Measurements from ENCODE around the gene DIRAS1. TPM values are rescaled to one million over a fixed set of nuclear protein-coding genes. Genes with fewer than 3 reads are reported as not detected.

The DIRAS1 gene
- total and polyA plus RNA-seq, 2 donors (not counting 3 experiments of a cell fraction or from before 2014, with no cell fraction given): 0.09 to 0.17 TPM

DNA sequence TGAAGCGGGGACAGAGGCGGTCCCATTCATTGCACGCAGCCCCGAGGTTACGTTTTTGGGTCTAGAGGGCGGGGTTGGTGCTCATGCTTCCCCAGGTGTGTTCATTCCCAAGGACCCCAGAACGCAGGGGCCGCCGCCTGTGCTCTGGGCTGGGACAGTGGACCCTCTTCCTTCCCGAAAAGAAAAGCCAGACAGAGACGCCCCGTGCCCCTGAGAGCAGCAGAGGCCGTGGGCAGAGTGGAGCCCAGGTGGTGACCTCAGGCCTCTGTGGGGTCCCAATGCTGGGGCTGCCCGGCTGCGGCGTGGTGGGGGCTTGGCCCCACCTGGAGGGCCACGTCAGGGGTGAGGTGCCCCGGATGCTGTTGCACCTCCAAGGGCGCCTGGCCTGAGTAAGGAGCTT, 46.5 kb upstream of the DIRAS1 start:
- DNase-seq (ENCODE audit: low read depth, low spot score) (no peak), FAIRE-seq (no peak)
- no peaks in the 10 kb centered on the region for H3K9me1 ChIP-seq (replicated peaks; ENCODE audit: control insufficient read depth, extremely low read depth, insufficient read depth, low read length)
- H3K4me1 ChIP-seq (ENCODE audit: control insufficient read depth, extremely low read depth, insufficient read depth, low read length): no peaks in the 10 kb centered on the region
- H4K20me1 ChIP-seq (replicated peaks; ENCODE audit: control insufficient read depth, extremely low read depth, insufficient read depth, low read length): no peaks in the 10 kb centered on the region
- H3K27me3 ChIP-seq (ENCODE audit: control insufficient read depth in 2 of 2, insufficient read depth in 2 of 2, low read length in 2 of 2): no peaks in the 10 kb centered on the region
- H3K4me2 ChIP-seq (ENCODE audit: insufficient read depth, low read length): no peak overlapping the region
- H2AFZ ChIP-seq (ENCODE audit: low read depth, low read length): no peak overlapping the region
- dilution Hi-C loops (cut with MboI; ENCODE audit: extremely low pct_ligation_motif_present, low sequenced_read_pairs) (no loop called here), intact Hi-C loops (cut with micrococcal nuclease) (no loop called here)
- H3K4me3 ChIP-seq (replicated peaks in 1 of 3; ENCODE audit: insufficient read depth in 1 of 3, low read depth in 1 of 3, low read length in 3 of 3): no peak overlapping the region
- H3K9ac ChIP-seq (replicated peaks; ENCODE audit: extremely low read depth, insufficient read depth, low read length): no peak overlapping the region
- ChIA-PET POLR2A (no interaction called here), CTCF (no interaction called here)
- peaks cover 0 to 37% of the 10 kb centered on the region in 2 experiments for H3K36me3 ChIP-seq (ENCODE audit: control insufficient read depth in 2 of 2, extremely low read depth in 1 of 2, insufficient read depth in 2 of 2, low read length in 2 of 2)
- H3K27ac ChIP-seq (ENCODE audit: insufficient read depth, low read depth, low read length): no peak overlapping the region
- TF ChIP-seq GATA2 (IDR thresholded peaks at IDR 0.05; ENCODE audit: insufficient read depth, insufficient read length, low read depth, low read length) (no peak), EZH2 (IDR thresholded peaks at IDR 0.05; ENCODE audit: borderline replicate concordance, low read depth, low read length, severe bottlenecking) (no peak), POLR2AphosphoS5 (IDR thresholded peaks at IDR 0.05; ENCODE audit: insufficient read depth, low read depth, low read length) (no peak), JUN (IDR thresholded peaks at IDR 0.05; ENCODE audit: borderline replicate concordance, insufficient read depth, insufficient read length, low read depth) (no peak), CTCF (IDR thresholded peaks at IDR 0.05; ENCODE audit: extremely low read depth in 1 of 2, insufficient read depth in 1 of 2, low read depth in 1 of 2, low read length in 2 of 2) (no peak)
- TF ChIP-seq, protein P1, sequence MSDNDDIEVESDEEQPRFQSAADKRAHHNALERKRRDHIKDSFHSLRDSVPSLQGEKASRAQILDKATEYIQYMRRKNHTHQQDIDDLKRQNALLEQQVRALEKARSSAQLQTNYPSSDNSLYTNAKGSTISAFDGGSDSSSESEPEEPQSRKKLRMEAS (IDR thresholded peaks at IDR 0.05; ENCODE audit: insufficient read depth, insufficient read length): no peak
- no TSS peak for BruUV-seq (replicated peaks)
- H3K79me2 ChIP-seq (ENCODE audit: control insufficient read depth, insufficient read depth, low read length): peaks cover 31% of the 10 kb centered on the region
- H3K9me3 ChIP-seq (replicated peaks; ENCODE audit: control insufficient read depth, insufficient read depth, low read length): no peaks in the 10 kb centered on the region
